Esophagus squamous epithelium (tissue), 4 donors: ENCODE measurements around the gene MBNL2.

Experiments used
- CTCF ChIP-seq, 6 experiments: fragments of 450-650 bp in 4 of 6; fragments of 200-600 bp in 2 of 6; sonication (generic) in 2 of 6; IDR thresholded peaks; one replicate each; pipeline ENCODE4 v1.5.1; 2016 to 2019; ENCODE audit warnings: antibody characterized with exemption in 6 of 6, mild to moderate bottlenecking in 4 of 6, moderate library complexity in 4 of 6
- POLR2A ChIP-seq, 4 donors: fragments of 450-650 bp; IDR thresholded peaks; one replicate each; pipeline ENCODE4 v1.6.1; 2017; ENCODE audit warnings: antibody characterized with exemption in 4 of 4, mild to moderate bottlenecking in 4 of 4, moderate library complexity in 3 of 4

- TF ChIP-seq CTCF (IDR thresholded peaks at IDR 0.05), result no peak
- no peak for TF ChIP-seq POLR2A (IDR thresholded peaks at IDR 0.05)
Observed at GRCh38 chr13:97185291-97185690, 36.8 kb upstream of the MBNL2 start.
